Limb (tissue), 2 donors: ENCODE results near the gene KCNF1.

ENCODE experiments used
- DNase-seq, 2 donors: peaks; one replicate each; pipeline ENCODE4 v3.0.0-alpha.2; 2016; ENCODE audit errors: extremely low spot score in 2 of 2

Gene KCNF1

GRCh38 chr2:10919410-10919770 lies 7.7 kb downstream of the KCNF1 start:
- no peak for DNase-seq

- DNase-seq, result no peak
Observed at GRCh38 chr2:10919771-10920621, 8.3 kb downstream of the KCNF1 start.

GRCh38 chr2:10920764-10921388 lies 9.1 kb downstream of the KCNF1 start:
- no peak for DNase-seq

- no peak for DNase-seq
Observed at GRCh38 chr2:10921525-10921924, 9.8 kb downstream of the KCNF1 start.

- DNase-seq, result no peak
Observed at GRCh38 chr2:10922307-10923007, 10.7 kb downstream of the KCNF1 start.

- DNase-seq, result no peak
Observed at GRCh38 chr2:10923008-10923375, 11.3 kb downstream of the KCNF1 start.

- no peak for DNase-seq
Observed at GRCh38 chr2:10923965-10924364, 12.2 kb downstream of the KCNF1 start.

GRCh38 chr2:10924441-10924840 lies 12.7 kb downstream of the KCNF1 start:
- DNase-seq, result no peak

GRCh38 chr2:10924859-10925258 lies 13.1 kb downstream of the KCNF1 start:
- DNase-seq, result no peak

- no peak for DNase-seq
Observed at GRCh38 chr2:10926191-10926820, 14.6 kb downstream of the KCNF1 start.

- no peak for DNase-seq
Observed at GRCh38 chr2:10930721-10931516, 19.2 kb downstream of the KCNF1 start.

GRCh38 chr2:10931710-10932255 lies 20.0 kb downstream of the KCNF1 start:
- no peak for DNase-seq

GRCh38 chr2:10932345-10933151 lies 20.8 kb downstream of the KCNF1 start:
- DNase-seq, result no peak

GRCh38 chr2:10933700-10934225 lies 22.0 kb downstream of the KCNF1 start:
- DNase-seq, result no peak

GRCh38 chr2:10934308-10934978 lies 22.7 kb downstream of the KCNF1 start:
- no peak for DNase-seq

GRCh38 chr2:10934979-10935350 lies 23.2 kb downstream of the KCNF1 start:
- DNase-seq, result no peak

- DNase-seq, result no peak
Observed at GRCh38 chr2:10935366-10935918, 23.7 kb downstream of the KCNF1 start.

GRCh38 chr2:10935953-10936942 lies 24.5 kb downstream of the KCNF1 start:
- no peak for DNase-seq
